H1 (cell line): ENCODE results near the gene SIPA1L2. TPM values are rescaled to one million over a fixed set of nuclear protein-coding genes. Genes with fewer than 3 reads are reported as not detected.
A peak's percentile ranks its signal among the peaks of the same experiment; 100 is the strongest.

Source experiments
- CTCF ChIA-PET: fragments of 300-600 bp; sonication (Branson Sonifier 250); formaldehyde crosslinking; loops from one replicate; lab custom pipeline; 2021; ENCODE audit not compliant: partially characterized antibody; lab: Charles Lee
- POLR2A ChIA-PET: fragments of 300-600 bp; sonication (Branson Sonifier 250); formaldehyde crosslinking; loops from one replicate; lab custom pipeline; 2021; ENCODE audit warnings: inconsistent platforms; ENCODE audit not compliant: partially characterized antibody; lab: Charles Lee
- DNase-seq, 2 experiments: peaks; one replicate each; pipeline versions ENCODE4 v3.0.0 to v3.0.0-alpha.2; 2010 to 2022; ENCODE audit warnings: low spot score in 2 of 2, low read depth in 1 of 2, mixed read lengths in 1 of 2
- FAIRE-seq: peaks from 2 replicates; lab custom pipeline; 2011; peaks lifted over from hg19 to GRCh38; lab: Jason Lieb, UNC
- H2AFZ ChIP-seq: 2 replicates; pipeline ENCODE4 v1.8.1; 2012; ENCODE audit warnings: low read length, inconsistent platforms
- H2AK5ac ChIP-seq: 2 replicates; pipeline ENCODE4 v1.6.1; 2013; ENCODE audit warnings: low read depth, low read length
- H2BK120ac ChIP-seq: replicated peaks from 2 replicates; pipeline ENCODE3; 2013; ENCODE audit warnings: low read depth, low read length, inconsistent platforms
- H2BK12ac ChIP-seq: 2 replicates; pipeline ENCODE4 v1.6.1; 2013; ENCODE audit warnings: low read depth, low read length
- H2BK15ac ChIP-seq: 2 replicates; pipeline ENCODE4 v1.6.1; 2013; ENCODE audit warnings: low read length
- H2BK20ac ChIP-seq: 2 replicates; pipeline ENCODE4 v1.6.1; 2013; ENCODE audit warnings: low read length
- H2BK5ac ChIP-seq: 2 replicates; pipeline ENCODE4 v1.6.1; 2013; ENCODE audit warnings: low read depth, low read length
- H3K14ac ChIP-seq: 2 replicates; pipeline ENCODE4 v1.6.1; 2013; ENCODE audit warnings: inconsistent platforms; ENCODE audit not compliant: insufficient read length
- H3K18ac ChIP-seq: 2 replicates; pipeline ENCODE4 v1.6.1; 2013; ENCODE audit warnings: low read length; ENCODE audit errors: extremely low read depth
- H3K23ac ChIP-seq: 2 replicates; pipeline ENCODE4 v1.6.1; 2013; ENCODE audit warnings: inconsistent platforms; ENCODE audit not compliant: insufficient read length
- H3K23me2 ChIP-seq: 2 replicates; pipeline ENCODE4 v1.6.1; 2013; ENCODE audit warnings: low read depth, low read length
- H3K27ac ChIP-seq: 2 replicates; pipeline ENCODE4 v1.6.1; 2011; ENCODE audit warnings: low read depth, low read length, inconsistent platforms
- H3K27me3 ChIP-seq, 4 experiments: replicated peaks in 1 of 4; 1 replicate in 1 of 4; 2 replicates in 3 of 4; pipeline versions ENCODE4 v1.6.1 to v1.8.1; 2011 to 2013; ENCODE audit warnings: low read length in 3 of 4, mild to moderate bottlenecking in 3 of 4, inconsistent platforms in 2 of 4, mixed read lengths in 2 of 4, moderate library complexity in 1 of 4; ENCODE audit not compliant: control insufficient read depth in 3 of 4, insufficient read depth in 3 of 4; ENCODE audit errors: extremely low read depth in 1 of 4
- H3K36me3 ChIP-seq, 4 experiments: 2 replicates each; pipeline versions ENCODE4 v1.6.1 to v1.8.1; 2011 to 2013; ENCODE audit warnings: mild to moderate bottlenecking in 4 of 4, low read length in 3 of 4, moderate library complexity in 2 of 4, control low read depth in 1 of 4, inconsistent platforms in 1 of 4; ENCODE audit not compliant: insufficient read depth in 4 of 4, control insufficient read depth in 2 of 4
- H3K4ac ChIP-seq: replicated peaks from 2 replicates; pipeline ENCODE3; 2013; ENCODE audit warnings: low read length, low read depth, mixed read lengths, inconsistent platforms; ENCODE audit not compliant: insufficient read length
- H3K4me1 ChIP-seq, 4 experiments: replicated peaks in 1 of 4; 1 replicate in 1 of 4; 2 replicates in 3 of 4; pipeline versions ENCODE4 v1.6.1 to v1.8.1; 2011 to 2013; ENCODE audit warnings: low read length in 3 of 4, inconsistent platforms in 2 of 4, mixed read lengths in 1 of 4; ENCODE audit not compliant: insufficient read depth in 4 of 4, control insufficient read depth in 3 of 4
- H3K4me2 ChIP-seq, 2 experiments: 2 replicates each; pipeline versions ENCODE4 v1.6.1 to v1.8.1; 2011 to 2013; ENCODE audit warnings: low read depth in 2 of 2, low read length in 2 of 2, control low read depth in 1 of 2, inconsistent platforms in 1 of 2, mild to moderate bottlenecking in 1 of 2; ENCODE audit not compliant: insufficient read depth in 1 of 2
- H3K4me3 ChIP-seq, 4 experiments: fragments of 200-600, 300-600 bp in 1 of 4; sonication (generic), shearing (Covaris generic), sonication (Bioruptor Twin) in 1 of 4; 2 replicates each; pipeline versions ENCODE4 v1.5.1 to v1.8.1; 2011 to 2016; ENCODE audit warnings: low read length in 4 of 4, low read depth in 3 of 4, control low read depth in 2 of 4, inconsistent platforms in 2 of 4, mild to moderate bottlenecking in 2 of 4, mixed read lengths in 1 of 4, moderate library complexity in 1 of 4; ENCODE audit not compliant: insufficient read depth in 2 of 4; ENCODE audit errors: extremely low read depth in 1 of 4
- H3K56ac ChIP-seq: replicated peaks from 2 replicates; pipeline ENCODE3; 2013; ENCODE audit warnings: low read depth, mild to moderate bottlenecking, mixed read lengths, low read length, inconsistent platforms; ENCODE audit not compliant: insufficient read length
- H3K79me1 ChIP-seq: 2 replicates; pipeline ENCODE4 v1.6.1; 2013; ENCODE audit warnings: low read depth, low read length, control low read depth
- H3K79me2 ChIP-seq, 2 experiments: 2 replicates each; pipeline versions ENCODE4 v1.6.1 to v1.8.1; 2012 to 2013; ENCODE audit warnings: low read length in 2 of 2, mild to moderate bottlenecking in 2 of 2, inconsistent platforms in 1 of 2; ENCODE audit not compliant: insufficient read depth in 2 of 2, control insufficient read depth in 1 of 2
- H3K9ac ChIP-seq, 4 experiments: replicated peaks in 1 of 4; 1 replicate in 1 of 4; 2 replicates in 3 of 4; pipeline versions ENCODE4 v1.6.1 to v1.8.1; 2011 to 2013; ENCODE audit warnings: low read depth in 3 of 4, low read length in 3 of 4, control low read depth in 2 of 4, mild to moderate bottlenecking in 2 of 4, moderate library complexity in 2 of 4, inconsistent platforms in 1 of 4; ENCODE audit errors: extremely low read depth in 1 of 4
- H3K9me3 ChIP-seq, 2 experiments: 2 replicates each; pipeline versions ENCODE4 v1.6.1 to v1.8.1; 2012 to 2013; ENCODE audit warnings: mild to moderate bottlenecking in 2 of 2, moderate library complexity in 2 of 2, control low read depth in 1 of 2, inconsistent platforms in 1 of 2, low read depth in 1 of 2, low read length in 1 of 2, mixed read lengths in 1 of 2; ENCODE audit not compliant: insufficient read depth in 2 of 2
- H4K20me1 ChIP-seq, 2 experiments: replicated peaks in 1 of 2; 2 replicates each; pipeline versions ENCODE3 to v1.8.1; 2011 to 2013; ENCODE audit warnings: inconsistent platforms in 2 of 2, low read length in 2 of 2, mild to moderate bottlenecking in 1 of 2; ENCODE audit not compliant: insufficient read depth in 2 of 2, control insufficient read depth in 1 of 2
- H4K5ac ChIP-seq: 2 replicates; pipeline ENCODE4 v1.6.1; 2013; ENCODE audit warnings: low read length, low read depth, mixed read lengths, inconsistent platforms; ENCODE audit not compliant: insufficient read length
- H4K8ac ChIP-seq: 2 replicates; pipeline ENCODE4 v1.8.0; 2013; ENCODE audit warnings: mild to moderate bottlenecking, moderate library complexity, low read length, inconsistent platforms; ENCODE audit not compliant: insufficient read depth; ENCODE audit errors: extremely low read depth
- H4K91ac ChIP-seq: replicated peaks from 2 replicates; pipeline ENCODE3; 2013; ENCODE audit warnings: low read length, mixed read lengths, inconsistent platforms; ENCODE audit not compliant: insufficient read length
- CEBPB ChIP-seq: IDR thresholded peaks from 2 replicates; pipeline ENCODE4 v1.6.1; 2012; ENCODE audit warnings: low read depth, low read length
- SP4 ChIP-seq: IDR thresholded peaks from 2 replicates; pipeline ENCODE4 v1.6.1; 2012; ENCODE audit warnings: low read length, inconsistent platforms
- TEAD4 ChIP-seq: IDR thresholded peaks from 2 replicates; pipeline ENCODE4 v1.6.1; 2012; ENCODE audit warnings: low read depth, low read length, inconsistent platforms, mixed read lengths
- polyA plus RNA-seq, 7 experiments: library from polyadenylated mRNA; depleted of rRNA in 3 of 7; stranded (reverse) in 5 of 7; unstranded in 2 of 7; fragments of >200 nt in 5 of 7; fragments of 200-250 nt in 2 of 7; gene quantifications; 1 replicate in 5 of 7; 2 replicates in 1 of 7; 4 replicates in 1 of 7; pipeline versions ENCODE4 v1.2.1 to v1.2.3, GENCODE V29; 2011 to 2013; ENCODE audit warnings: missing spikeins in 2 of 7, mixed read lengths in 2 of 7
- total RNA-seq: library from RNA; stranded (reverse); fragmentation: NEBNext Ultra II Directional; extraction: Animal tissue kit (Norgen Biotek cat#: 25700); gene quantifications from 2 replicates; pipeline ENCODE4 v1.2.1, GENCODE V29; 2021
- TF ChIP-seq, protein P1 (sequence below), 3 experiments: IDR thresholded peaks; 1 replicate in 2 of 3; 2 replicates in 1 of 3; pipeline versions ENCODE4 v1.5.1 to v1.6.1; 2011; ENCODE audit warnings: low read length in 3 of 3, mild to moderate bottlenecking in 3 of 3, inconsistent platforms in 2 of 3, low read depth in 1 of 3, moderate library complexity in 1 of 3; ENCODE audit not compliant: insufficient read depth in 1 of 3; ENCODE audit errors: control extremely low read depth in 1 of 3

Gene SIPA1L2
- total and polyA plus RNA-seq, 2 of the 8 experiments (the other 6 are each of a cell fraction or from before 2014, with no cell fraction given): 7.7 to 13.2 TPM

- FAIRE-seq: no peak
- POLR2A ChIA-PET: no interaction called here
These were observed 13.3 kb upstream of the SIPA1L2 start for GRCh38 chr1:232643251-232643650.

More at GRCh38 chr1:232643251-232643650, 13.3 kb upstream of the SIPA1L2 start:
- H3K79me1 ChIP-seq: no peaks in the 10 kb centered on the region
- H3K4me1 ChIP-seq: no peaks in the 10 kb centered on the region
- H3K18ac ChIP-seq: no peak overlapping the region
- no peak overlapping the region for H4K5ac ChIP-seq
- no peak overlapping the region for H3K56ac ChIP-seq
- H3K14ac ChIP-seq: no peak overlapping the region
- H2BK15ac ChIP-seq: no peak overlapping the region
- no peak overlapping the region for H2BK20ac ChIP-seq
- CTCF ChIA-PET: interaction anchor here (0.5 to 1.6 kb wide), 2 partner anchors 15 to 55 kb away, joined by 3 read pairs; no protein-coding TSS in a partner anchor
- no peaks in the 10 kb centered on the region for H3K9me3 ChIP-seq
- H3K4ac ChIP-seq: no peak overlapping the region
- no peak overlapping the region for H2BK5ac ChIP-seq
- no peak overlapping the region for H2AFZ ChIP-seq
- H4K20me1 ChIP-seq: no peaks in the 10 kb centered on the region
- no peaks in the 10 kb centered on the region for H3K79me2 ChIP-seq
- TF ChIP-seq TEAD4: no peak
- no peak for TF ChIP-seq CEBPB
- TF ChIP-seq, protein P1, sequence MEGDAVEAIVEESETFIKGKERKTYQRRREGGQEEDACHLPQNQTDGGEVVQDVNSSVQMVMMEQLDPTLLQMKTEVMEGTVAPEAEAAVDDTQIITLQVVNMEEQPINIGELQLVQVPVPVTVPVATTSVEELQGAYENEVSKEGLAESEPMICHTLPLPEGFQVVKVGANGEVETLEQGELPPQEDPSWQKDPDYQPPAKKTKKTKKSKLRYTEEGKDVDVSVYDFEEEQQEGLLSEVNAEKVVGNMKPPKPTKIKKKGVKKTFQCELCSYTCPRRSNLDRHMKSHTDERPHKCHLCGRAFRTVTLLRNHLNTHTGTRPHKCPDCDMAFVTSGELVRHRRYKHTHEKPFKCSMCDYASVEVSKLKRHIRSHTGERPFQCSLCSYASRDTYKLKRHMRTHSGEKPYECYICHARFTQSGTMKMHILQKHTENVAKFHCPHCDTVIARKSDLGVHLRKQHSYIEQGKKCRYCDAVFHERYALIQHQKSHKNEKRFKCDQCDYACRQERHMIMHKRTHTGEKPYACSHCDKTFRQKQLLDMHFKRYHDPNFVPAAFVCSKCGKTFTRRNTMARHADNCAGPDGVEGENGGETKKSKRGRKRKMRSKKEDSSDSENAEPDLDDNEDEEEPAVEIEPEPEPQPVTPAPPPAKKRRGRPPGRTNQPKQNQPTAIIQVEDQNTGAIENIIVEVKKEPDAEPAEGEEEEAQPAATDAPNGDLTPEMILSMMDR (IDR thresholded peaks at IDR 0.05; ENCODE audit: control extremely low read depth in 1 of 3, insufficient read depth in 1 of 3, low read depth in 1 of 3, low read length in 3 of 3): peak in 1 of 3 experiments; percentile 4; a peak in 1 of 4 replicates
- TF ChIP-seq SP4: no peak
- H2AK5ac ChIP-seq: no peak overlapping the region
- H3K27me3 ChIP-seq: no peaks in the 10 kb centered on the region
- H3K4me3 ChIP-seq: no peak overlapping the region
- no peak overlapping the region for H3K4me2 ChIP-seq
- no peak overlapping the region for H3K23ac ChIP-seq
- H2BK120ac ChIP-seq: no peak overlapping the region
- no peaks in the 10 kb centered on the region for H3K36me3 ChIP-seq
- H4K8ac ChIP-seq: no peak overlapping the region
- H2BK12ac ChIP-seq: no peak overlapping the region
- DNase-seq: no peak
- no peak overlapping the region for H4K91ac ChIP-seq
- peaks cover 3% of the 10 kb centered on the region; the same call in 1 of the 2 replicates for H3K23me2 ChIP-seq
- H3K9ac ChIP-seq: no peak overlapping the region
- no peak overlapping the region for H3K27ac ChIP-seq
